Inferior parietal cortex (tissue), 1 donor: ENCODE results near the gene CKAP2L.
"Not testable (repeated sequence)": the region's sequence is repeated elsewhere in the genome, so short reads cannot be mapped to it uniquely, and the experiment has no call there.

Experiments used
- DNase-seq: peaks from one replicate; pipeline ENCODE4 v3.0.0-alpha.2; 2016; ENCODE audit errors: extremely low spot score

CKAP2L gene

DNA sequence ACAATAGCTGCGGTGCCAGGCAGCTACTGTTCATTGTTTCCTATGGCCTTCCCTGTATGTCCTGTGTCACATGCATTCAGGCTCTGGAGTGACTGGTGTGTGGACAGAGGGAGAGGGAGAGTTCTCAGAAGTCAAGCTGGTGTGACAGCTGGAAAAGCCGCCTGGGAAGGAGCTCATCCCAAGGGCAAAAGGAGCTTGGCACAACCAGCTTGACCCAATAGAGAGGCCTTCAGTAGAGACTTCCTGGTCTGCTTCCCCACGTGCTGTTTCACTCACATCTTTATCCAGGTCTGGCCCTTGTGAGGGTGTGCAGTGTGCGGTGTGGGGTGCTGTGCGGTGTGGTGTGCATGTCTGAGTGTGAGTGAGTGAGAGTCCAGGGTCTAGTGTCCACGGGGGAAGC lies 54.7 kb downstream of the CKAP2L start:
- no peak for DNase-seq

GRCh38 chr2:112708968-112709367 lies 55.4 kb downstream of the CKAP2L start:
- DNase-seq: no peak

DNA sequence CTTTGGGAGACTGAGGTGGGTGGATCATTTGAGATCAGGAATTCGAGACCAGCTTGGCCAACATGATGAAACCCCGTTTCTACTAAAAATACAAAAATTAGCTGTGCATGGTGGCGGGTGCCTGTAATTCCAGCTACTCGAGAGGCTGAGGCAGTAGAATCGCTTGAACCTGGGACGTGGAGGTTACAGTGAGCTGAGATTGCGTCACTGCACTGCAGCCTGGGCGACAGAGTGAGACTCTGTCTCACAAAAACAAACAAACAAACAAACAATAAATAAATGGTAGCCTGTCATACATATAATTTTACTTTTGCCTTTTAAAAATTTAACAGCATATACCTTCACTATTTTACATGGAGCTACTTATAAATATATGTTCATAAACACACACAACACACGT lies 57.5 kb downstream of the CKAP2L start:
- not testable (repeated sequence) for DNase-seq

DNA sequence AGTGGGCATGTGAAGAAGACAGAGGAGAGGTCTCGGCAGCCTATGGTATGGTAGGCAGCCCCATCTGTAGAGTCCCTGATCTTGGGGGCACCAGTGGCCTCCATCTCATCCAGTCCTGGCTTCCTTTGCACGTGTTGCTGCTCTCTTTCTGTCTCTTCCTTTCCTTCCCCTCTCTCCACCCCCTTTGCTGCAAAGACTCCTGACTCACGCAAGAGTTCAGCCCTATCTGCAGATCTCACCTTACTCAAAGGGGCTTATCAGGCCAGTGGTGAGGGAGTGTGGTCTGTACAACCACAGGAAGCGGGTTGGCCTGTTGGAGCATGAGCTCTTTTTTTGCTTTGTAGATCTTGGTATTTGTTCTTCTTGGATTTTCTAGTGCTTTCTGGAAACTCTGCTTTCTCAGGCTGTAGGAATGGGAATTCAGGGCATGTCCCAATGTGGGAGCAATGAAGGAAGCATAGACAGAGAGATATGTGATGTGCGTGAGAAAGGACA lies 58.2 kb downstream of the CKAP2L start:
- DNase-seq: no peak

GRCh38 chr2:112705575-112705974 lies 58.8 kb downstream of the CKAP2L start:
- no peak for DNase-seq

DNA sequence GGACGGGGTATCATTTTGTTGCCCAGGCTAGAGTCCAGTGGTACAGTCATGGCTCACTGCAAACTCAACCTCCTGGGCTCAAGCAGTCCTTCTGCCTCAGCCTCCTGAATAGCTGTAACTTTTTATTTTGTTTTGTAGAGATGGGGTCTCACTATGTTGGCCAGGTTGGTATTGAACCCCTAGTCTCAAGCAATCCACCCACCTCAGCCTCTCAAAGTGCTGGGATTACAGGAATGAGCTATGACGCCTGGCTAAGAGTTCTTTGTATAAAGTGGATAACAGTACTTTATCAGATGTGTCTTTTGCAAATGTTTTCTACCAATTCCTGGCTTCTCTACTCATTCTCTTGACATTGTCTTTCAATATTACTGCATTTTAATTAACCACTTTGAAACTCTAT lies 60.7 kb downstream of the CKAP2L start:
- no peak for DNase-seq

- no peak for DNase-seq
These were observed 63.4 kb downstream of the CKAP2L start for GRCh38 chr2:112701052-112701451.

DNA sequence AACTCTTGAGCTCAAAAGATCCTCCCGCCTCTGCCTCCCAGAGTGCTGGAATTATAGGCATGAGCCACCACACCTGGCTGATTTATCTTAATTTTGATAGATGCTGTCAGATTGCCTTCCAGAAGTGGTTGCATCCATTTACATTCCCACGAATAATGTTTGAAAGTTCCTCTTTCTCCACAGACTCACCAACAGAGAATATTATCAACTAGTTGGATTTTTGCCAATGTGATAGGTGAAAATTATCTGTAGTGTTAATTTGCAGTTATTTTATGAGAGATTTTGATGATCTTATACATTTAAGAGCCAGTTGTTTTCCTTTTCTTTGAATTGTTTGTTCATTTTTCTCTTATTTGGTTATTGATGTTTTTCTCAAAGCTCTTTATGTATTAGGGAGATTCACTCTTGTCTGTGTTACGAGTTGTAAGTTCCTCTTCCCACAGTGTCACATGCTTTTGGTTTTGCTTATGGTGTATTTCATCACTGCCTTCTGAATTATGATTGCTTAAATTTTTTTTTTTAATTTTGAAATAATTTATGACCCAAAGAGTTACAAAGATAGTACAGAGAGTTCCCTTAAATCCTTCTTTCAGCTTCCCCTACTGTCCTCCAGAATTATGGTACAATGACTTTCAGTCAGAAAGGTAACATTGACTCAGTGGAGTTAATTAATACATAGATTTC lies 64.3 kb downstream of the CKAP2L start:
- no peak for DNase-seq

- no peak for DNase-seq
These were observed 65.4 kb downstream of the CKAP2L start for GRCh38 chr2:112698834-112699515.

GRCh38 chr2:112694182-112694581 lies 70.2 kb downstream of the CKAP2L start:
- DNase-seq: no peak

DNA sequence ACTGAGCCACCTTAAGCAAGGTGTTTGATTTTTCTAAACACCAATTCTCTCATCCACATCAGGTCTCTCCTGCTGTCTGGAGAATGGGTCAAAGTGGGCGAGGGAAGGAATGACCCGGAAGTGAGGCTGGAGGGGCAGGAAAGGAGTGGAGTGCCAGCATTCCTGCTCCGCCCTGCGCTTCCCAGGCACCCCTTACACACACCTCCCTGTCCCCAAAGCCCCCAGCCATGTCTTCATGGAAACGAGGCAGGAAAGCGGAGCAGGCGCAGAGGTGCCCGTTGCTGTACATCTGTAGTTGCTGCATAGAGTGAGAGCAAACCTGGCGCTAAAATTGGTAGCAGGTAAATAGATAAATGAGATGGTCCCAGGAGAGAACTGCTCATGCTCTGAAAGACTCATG lies 70.8 kb downstream of the CKAP2L start:
- DNase-seq: no peak

DNA sequence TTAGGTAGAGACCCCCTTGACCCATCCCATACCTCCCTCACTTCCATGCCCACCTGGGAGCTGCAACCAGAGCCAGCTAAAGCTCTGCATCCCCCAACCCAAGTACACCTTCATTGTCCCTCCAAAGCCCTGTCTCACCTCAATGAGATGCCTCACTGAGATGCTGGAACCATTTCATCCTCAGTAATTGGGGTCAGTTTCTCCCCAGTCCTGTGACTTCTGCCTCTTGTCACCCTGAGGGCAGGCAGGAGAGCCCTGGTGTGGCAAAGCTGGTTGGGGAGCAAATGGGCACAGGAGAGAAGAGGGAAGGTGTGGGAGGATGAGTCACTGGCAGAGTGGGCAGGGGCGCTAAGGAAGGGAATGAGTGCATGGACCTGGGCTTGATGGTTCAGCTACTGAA lies 71.5 kb downstream of the CKAP2L start:
- no peak for DNase-seq

DNA sequence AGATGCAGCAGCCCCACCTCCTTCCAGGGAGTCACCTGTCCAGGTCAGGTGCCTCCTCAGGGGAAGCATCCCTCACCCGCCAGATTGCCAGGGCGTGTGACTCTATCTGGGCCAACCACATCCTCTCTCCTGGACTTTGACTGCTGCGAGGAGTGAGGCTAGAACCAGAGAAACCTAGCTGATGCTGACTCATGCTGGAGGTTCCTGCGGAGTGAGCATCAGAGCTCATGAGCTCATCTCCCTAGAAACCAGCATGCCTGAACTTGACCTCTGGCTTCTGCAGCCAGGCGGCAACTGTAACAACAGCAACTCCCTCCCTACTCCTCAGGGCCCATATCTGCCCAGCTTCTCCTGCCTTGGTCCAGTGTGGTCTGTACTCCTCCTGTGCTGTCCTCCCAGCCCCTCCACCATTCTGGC lies 71.9 kb downstream of the CKAP2L start:
- no peak for DNase-seq

DNA sequence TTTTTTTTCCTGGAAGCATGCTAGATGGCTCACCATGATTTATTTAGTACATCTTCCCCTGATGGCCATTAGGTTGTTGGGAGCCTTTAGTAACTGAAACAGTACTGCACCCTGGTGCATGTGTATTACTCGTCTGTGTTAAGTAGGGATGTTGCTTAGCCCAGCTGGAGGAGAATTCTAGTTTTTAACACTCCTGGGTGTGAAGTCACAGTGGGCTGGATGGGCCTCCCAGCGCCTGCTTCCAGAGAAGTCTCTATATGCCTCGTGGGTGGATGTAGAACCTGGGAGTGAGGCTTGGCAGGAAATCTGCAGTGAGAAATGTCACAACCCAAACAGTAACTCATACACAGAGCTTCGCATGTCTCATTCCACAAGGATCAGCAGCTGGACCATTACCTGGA lies 72.5 kb downstream of the CKAP2L start:
- DNase-seq: no peak

DNA sequence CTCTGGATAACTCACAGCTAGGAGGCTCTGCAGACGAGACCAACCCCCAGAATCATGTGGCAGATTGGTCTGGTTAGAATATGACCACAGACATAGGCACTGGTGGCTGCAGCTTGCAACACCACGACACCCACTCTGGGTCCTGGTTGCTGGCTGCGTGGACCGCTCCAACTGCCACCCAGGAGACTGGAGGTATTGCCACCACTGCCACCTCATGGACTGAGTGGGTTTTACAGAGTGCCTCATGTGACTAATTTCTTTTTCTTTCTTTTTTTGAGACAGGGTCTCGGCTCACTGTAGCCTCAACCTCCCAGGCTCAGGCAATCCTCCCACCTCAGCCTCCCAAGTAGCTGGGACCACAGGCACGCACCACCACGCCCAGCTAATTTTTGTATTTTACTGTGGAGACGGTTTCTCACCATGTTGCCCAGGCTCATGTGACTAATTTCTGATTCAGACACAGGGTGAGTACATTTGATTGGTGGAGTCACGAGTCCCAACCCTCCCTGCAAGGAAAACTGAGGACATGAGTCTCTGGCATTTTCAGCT lies 73.5 kb downstream of the CKAP2L start:
- DNase-seq: peak; percentile 68

DNA sequence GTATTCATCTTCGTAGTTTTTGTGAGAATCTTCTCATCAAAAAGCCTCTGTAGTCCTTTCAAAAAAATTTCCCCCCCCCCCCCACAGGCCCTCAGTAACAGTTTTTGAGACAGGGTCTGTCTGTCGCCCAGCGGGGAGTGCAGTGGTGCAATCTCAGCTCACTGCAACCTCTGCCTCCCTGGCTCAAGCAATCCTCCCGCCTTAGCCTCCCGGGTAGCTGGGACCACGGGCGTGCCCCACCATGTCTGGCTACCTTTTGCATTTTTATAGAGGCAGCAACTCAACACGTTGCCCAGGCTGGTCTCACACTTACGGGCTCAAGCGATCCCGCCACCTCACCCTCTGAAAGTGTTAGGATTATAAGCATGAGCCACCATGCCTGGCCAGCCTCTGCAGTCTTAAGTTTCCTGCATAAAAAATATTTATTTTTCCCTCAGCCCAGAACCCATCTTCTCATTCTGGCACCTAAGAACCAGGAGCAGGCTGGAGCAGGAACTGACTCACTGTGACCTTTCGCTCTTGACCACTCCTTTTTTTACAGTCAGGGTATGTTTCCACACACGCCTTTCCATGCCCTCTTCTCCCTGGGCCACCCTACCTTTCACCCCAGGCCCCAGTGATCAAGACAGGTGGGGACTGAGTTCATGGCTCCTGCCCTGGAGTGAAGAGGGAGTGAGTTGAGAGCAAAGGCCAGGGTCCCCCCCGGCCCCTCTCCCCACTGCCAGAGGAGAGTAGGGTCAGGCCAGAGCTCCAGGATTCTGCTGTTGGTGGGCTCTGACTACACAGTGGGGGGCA lies 76.1 kb downstream of the CKAP2L start:
- DNase-seq: no peak

DNA sequence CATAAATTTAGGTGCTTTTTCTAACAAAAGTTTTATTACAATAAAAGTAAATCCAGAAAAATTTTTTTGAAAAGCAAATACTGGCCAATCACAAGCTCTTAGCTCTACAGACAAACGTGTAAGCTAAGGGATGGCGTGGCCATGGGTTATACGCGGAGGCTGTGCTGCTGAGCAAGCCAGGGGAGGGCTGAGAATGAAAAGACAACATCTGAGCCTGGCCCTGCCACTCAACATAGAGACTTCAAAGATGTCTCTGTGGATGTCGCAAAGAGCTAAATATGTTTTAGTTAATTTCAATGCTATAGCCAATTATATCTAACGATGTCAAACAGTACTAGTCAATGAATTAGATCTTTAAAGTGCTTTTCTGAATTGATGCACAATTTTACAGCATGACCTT lies 76.9 kb downstream of the CKAP2L start:
- no peak for DNase-seq
